GM19452 (cell line): ENCODE measurements around the gene LBH.

ENCODE experiments used
- ATAC-seq: cut with Tn5 transposase; IDR thresholded peaks from one replicate; pipeline ENCODE4 v1.9.1; 2021; ENCODE audit not compliant: unreplicated experiment

LBH gene

GRCh38 chr2:30234180-30234971 is 3.0 kb downstream of the LBH start:
- no peak for ATAC-seq

DNA sequence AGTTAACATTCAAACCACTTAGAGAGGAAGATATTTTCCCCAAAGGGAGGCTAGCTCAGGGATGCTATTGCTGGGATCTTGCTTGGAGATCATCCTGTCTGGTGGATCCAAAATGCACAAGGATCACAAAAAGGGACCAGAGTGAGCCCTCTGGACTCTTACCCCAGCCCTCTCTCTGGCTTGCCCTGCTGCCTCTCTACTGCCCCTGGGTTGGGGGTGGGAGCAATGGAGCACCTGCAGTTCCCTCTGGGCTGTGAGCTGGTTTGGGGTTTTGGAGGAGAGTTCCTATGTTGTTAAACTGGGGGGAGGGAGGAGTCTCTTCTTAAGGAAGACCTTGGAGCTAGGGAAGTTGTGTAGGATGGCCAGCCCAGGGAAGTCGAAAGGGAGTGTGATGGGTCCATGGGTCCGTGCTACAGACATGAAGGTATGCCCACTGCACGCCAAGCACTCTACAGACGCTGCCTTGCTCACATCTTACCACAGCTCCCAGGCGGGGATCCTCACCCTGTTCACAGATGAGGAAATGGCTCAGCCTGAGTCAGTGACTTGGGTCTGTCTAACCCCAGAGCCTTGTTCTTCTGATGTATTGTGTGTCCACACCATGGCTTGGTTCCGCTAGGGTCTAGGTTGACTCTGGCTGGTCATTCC is 3.8 kb downstream of the LBH start:
- ATAC-seq, result no peak

GRCh38 chr2:30235859-30236535 is 4.7 kb downstream of the LBH start:
- no peak for ATAC-seq

GRCh38 chr2:30236591-30237238 is 5.4 kb downstream of the LBH start:
- ATAC-seq, result no peak

DNA sequence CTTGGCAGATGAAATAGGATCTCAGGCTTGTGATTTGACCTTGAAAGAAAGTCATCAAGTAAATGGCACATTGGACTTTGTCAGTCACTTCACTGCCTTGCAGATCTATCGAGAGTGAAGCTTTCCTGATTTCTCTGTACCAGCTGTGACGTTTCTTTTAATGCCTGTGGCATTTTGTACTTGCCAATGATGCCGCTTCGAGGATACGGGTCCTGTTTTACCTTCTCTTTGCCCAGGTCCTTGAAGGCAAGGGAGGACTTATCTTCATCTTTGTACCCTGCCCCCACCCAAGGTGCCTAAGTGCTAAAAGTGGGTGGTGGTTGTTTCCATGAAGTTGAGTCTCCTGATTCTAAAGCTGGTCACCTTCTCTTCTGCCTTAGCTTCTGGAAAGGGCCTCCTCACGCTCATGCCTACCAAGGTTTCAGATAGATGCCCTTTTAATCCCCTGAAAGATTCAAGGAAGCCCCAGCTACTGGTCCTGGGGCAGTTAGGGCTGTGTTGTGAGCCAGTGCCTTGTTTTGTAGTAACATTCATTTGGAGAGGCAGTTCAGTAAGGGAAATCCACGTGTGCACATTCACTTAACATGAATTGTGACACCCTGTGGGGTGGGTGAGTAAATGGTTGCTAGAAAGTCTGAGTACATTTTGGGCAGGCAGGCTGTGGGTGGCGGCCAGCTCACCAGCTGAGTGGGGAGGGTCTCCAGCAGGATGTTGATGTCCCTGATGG is 6.1 kb downstream of the LBH start:
- no peak for ATAC-seq

DNA sequence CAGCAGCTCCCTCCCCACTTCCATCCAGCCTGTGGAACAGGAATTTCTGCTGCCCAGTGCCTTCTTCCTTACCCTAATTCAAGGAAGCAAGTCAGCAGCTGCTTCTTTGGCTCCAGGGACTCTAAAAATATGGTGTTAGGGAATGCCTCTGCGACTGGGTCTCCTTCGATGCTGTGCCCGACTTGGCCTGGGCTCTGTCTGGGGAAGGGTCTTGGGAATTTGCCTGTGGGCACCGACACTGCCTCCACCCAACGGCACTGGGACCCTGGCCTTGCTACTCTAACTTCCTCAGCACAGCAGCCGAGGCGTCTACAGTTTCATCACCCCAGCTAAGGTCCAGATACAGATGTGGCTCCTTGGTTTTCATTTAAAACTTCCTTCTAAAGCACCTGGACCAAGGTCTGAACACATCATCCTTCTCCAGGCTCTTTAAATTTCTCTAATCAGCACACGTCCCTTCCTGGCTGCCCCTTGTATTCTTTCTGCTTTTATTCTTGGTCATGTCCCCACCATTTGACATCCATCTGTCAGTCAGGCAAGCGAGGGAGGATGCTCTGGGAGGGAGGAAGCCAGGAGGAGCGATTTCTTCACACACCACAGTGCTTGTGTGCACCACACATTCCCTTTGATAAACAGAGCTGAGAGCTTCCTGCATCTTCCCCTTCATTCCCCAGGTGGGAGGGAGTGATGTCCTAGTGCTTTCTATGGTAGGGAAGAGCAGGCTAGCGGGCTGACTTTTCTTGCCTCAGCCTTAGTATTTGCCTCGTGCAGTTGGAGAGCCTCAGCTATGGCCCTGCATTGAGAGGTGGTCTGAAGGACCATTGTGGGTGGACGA is 6.8 kb downstream of the LBH start:
- no peak for ATAC-seq

- no peak for ATAC-seq
These were observed 8.1 kb downstream of the LBH start for GRCh38 chr2:30239308-30239985.

DNA sequence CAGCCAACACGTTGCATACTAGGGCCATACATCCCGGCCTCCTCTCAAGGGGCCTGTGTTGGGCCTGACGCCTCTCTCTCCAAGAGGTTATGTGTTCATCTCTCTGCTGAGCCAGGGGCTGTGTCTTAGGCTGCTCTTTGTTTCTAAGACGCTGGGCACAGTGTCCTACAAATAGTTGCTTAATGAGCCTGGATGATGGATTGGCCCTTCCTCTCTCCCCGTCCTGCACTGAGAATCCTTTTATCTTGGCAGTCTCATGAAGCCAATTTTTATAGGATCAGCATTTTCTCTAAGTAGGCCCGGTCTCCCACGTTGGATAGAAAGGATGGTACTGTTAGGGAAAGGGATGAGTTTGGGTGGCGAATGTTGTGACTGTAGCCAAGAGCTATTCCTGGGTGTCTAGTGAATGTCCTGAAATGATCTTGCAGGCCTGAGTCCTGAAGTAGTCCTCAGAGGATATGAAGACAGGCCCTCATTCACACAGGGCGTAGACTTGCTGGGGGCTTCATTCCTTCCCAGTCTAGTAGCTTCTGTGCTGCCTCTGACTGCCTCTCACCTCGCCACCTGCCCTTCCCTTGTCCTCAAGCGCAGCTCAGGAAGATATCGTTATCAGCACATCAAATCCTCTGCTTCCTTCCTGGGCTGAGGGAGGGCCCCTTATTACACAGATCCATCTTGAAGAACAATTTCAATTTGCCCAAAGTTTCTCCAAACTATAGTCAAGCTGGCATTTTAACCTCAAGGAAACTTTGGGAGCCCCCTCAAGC is 8.8 kb downstream of the LBH start:
- no peak for ATAC-seq

DNA sequence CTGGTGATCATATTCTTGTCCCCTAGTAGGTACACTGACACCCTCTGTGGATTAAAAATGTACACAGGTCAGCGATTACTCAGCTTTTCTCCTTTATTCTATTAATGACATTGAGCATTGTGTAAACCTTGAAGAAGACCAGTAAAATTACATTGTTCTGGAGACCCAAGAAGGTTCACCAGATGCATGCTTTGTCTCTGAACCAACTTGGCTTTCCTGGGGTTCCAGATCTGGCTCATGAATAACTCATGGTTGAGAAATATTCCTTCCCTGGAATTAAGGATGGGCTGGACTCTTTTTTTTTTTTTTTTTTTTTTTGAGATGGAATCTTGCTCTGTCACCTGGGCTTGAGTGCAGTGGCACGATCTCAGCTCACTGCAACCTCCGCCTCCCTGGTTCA is 11.9 kb downstream of the LBH start:
- ATAC-seq, result no peak

DNA sequence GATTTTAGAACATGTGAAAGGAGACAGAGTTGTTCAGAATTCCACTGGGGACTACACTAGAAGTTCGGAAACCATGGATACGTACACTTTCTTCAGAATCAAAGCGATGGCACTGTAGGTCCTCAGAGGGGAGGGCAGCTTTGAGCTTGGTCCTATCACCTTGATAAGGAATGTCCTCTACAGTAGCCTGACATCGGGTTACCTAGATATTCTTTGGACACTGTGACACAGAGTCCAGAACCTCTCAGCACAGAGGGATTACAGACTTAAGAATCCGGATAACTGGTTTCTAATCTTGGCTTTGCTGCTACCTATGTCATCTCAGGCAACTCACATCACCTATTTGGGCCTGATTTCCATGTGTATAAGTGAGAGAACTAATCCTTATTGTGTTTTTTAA is 14.0 kb downstream of the LBH start:
- ATAC-seq, result no peak

DNA sequence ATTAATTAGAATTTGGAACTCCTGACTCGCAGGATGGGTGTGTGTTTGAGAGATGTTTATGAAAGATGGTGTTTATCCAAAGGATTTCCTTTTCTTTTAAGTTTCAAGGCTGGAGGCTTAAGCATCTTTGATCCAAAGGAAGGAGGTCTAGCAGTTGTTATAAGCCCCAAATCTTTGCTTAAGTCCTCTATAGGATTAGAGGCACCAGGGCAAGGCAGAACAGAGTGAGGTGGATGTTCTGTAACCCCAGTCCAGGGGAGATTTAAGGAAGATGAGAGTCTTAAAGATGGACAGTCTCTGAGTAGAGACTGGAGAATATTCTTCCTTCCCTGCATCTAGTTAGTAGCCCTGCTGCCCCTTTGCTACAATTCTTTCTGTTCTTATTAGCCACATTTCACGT is 17.5 kb downstream of the LBH start:
- no peak for ATAC-seq

- ATAC-seq, result no peak
These were observed 18.0 kb downstream of the LBH start for GRCh38 chr2:30249354-30249753.

GRCh38 chr2:30250421-30250820 is 19.1 kb downstream of the LBH start:
- no peak for ATAC-seq

GRCh38 chr2:30252723-30253701 is 21.7 kb downstream of the LBH start:
- ATAC-seq, result no peak

GRCh38 chr2:30253873-30254684 is 22.7 kb downstream of the LBH start:
- no peak for ATAC-seq

GRCh38 chr2:30254685-30255001 is 23.3 kb downstream of the LBH start:
- ATAC-seq, result no peak

DNA sequence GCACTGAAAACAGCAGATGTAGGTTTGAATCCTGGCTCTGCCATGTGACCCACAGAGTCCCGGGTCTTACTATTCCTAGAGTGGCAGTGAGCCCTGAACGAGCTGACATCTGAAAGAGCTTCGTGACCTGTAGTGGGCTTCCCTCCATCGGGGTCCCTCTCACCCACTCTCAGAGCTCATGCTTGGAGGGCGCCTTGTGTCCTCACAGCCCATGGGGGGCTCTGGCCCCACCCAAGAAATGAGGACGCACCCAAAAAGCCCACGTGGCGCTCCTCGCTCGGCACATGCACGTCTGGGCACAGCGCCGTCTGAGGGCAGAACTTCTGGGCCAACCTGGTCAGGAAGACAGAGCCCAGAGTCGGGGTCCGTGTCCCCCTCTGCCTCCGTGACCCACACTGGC is 23.7 kb downstream of the LBH start:
- ATAC-seq, result no peak
